GM19455 (cell line): ENCODE measurements around the gene LYRM9.
"Not testable (repeated sequence)": the region's sequence is repeated elsewhere in the genome, so short reads cannot be mapped to it uniquely, and the experiment has no call there.

ENCODE experiments used
- ATAC-seq: cut with Tn5 transposase; IDR thresholded peaks from one replicate; pipeline ENCODE4 v1.9.1; 2021; ENCODE audit not compliant: unreplicated experiment

LYRM9 gene

GRCh38 chr17:27878776-27879562, 14.2 kb downstream of the LYRM9 start:
- ATAC-seq = no peak

- ATAC-seq = no peak
Observed at GRCh38 chr17:27873746-27874145, 19.4 kb downstream of the LYRM9 start.

- no peak for ATAC-seq
Observed at GRCh38 chr17:27873211-27873610, 20.0 kb downstream of the LYRM9 start.

- no peak for ATAC-seq
Observed at GRCh38 chr17:27872776-27873175, 20.4 kb downstream of the LYRM9 start.

- ATAC-seq = no peak
Observed at GRCh38 chr17:27871407-27871806, 21.8 kb downstream of the LYRM9 start.

- no peak for ATAC-seq
Observed at GRCh38 chr17:27870345-27870744, 22.8 kb downstream of the LYRM9 start.

GRCh38 chr17:27868565-27868964, 24.6 kb downstream of the LYRM9 start:
- ATAC-seq = no peak

- ATAC-seq = no peak
Observed at GRCh38 chr17:27862840-27863239, 30.3 kb downstream of the LYRM9 start.

GRCh38 chr17:27862004-27862403, 31.2 kb downstream of the LYRM9 start:
- no peak for ATAC-seq

GRCh38 chr17:27860971-27861664, 32.0 kb downstream of the LYRM9 start:
- ATAC-seq = no peak

GRCh38 chr17:27858621-27859305, 34.4 kb downstream of the LYRM9 start:
- no peak for ATAC-seq

GRCh38 chr17:27856676-27857432, 36.3 kb downstream of the LYRM9 start:
- ATAC-seq = no peak

GRCh38 chr17:27855454-27855853, 37.7 kb downstream of the LYRM9 start:
- no peak for ATAC-seq

- no peak for ATAC-seq
Observed at GRCh38 chr17:27854163-27854562, 39.0 kb downstream of the LYRM9 start.

GRCh38 chr17:27853091-27853490, 40.1 kb downstream of the LYRM9 start:
- ATAC-seq = no peak

- no peak for ATAC-seq
Observed at GRCh38 chr17:27849474-27850185, 43.5 kb downstream of the LYRM9 start.

- no peak for ATAC-seq
Observed at GRCh38 chr17:27848931-27849330, 44.2 kb downstream of the LYRM9 start.

GRCh38 chr17:27846808-27847307, 46.3 kb downstream of the LYRM9 start:
- ATAC-seq = not testable (repeated sequence)

GRCh38 chr17:27846042-27846655, 47.0 kb downstream of the LYRM9 start:
- ATAC-seq = no peak
